Nephron (organoid): Measurements from ENCODE around the gene SHH.

ENCODE experiments used
- H3K27ac Mint-ChIP-seq, 3 experiments: 2 replicates each; pipeline ENCODE4 v1.8.0; 2020; ENCODE audit warnings: mixed read lengths in 3 of 3, mild to moderate bottlenecking in 2 of 3, moderate library complexity in 1 of 3
- H3K27me3 Mint-ChIP-seq: 2 replicates; pipeline ENCODE4 v1.8.0; 2021; ENCODE audit warnings: low read depth, mild to moderate bottlenecking, moderate library complexity, mixed read lengths
- H3K36me3 Mint-ChIP-seq: 2 replicates; pipeline ENCODE4 v1.8.0; 2020; ENCODE audit warnings: low read depth, mixed read lengths
- H3K4me1 Mint-ChIP-seq: 2 replicates; pipeline ENCODE4 v1.8.0; 2020; ENCODE audit warnings: mixed read lengths
- H3K4me3 Mint-ChIP-seq, 3 experiments: 2 replicates each; pipeline ENCODE4 v1.8.0; 2020; ENCODE audit warnings: mild to moderate bottlenecking in 3 of 3, mixed read lengths in 3 of 3, moderate library complexity in 2 of 3
- H3K9me3 Mint-ChIP-seq: 2 replicates; pipeline ENCODE4 v1.8.0; 2020; ENCODE audit warnings: mixed read lengths
- TF ChIP-seq, protein P1 (sequence below), 3 experiments: fragments of 200-600 bp; sonication (generic); IDR thresholded peaks; one replicate each; pipeline ENCODE4 v1.5.0; 2021; ENCODE audit warnings: antibody characterized with exemption in 3 of 3; ENCODE audit not compliant: unreplicated experiment in 3 of 3

The SHH gene

DNA sequence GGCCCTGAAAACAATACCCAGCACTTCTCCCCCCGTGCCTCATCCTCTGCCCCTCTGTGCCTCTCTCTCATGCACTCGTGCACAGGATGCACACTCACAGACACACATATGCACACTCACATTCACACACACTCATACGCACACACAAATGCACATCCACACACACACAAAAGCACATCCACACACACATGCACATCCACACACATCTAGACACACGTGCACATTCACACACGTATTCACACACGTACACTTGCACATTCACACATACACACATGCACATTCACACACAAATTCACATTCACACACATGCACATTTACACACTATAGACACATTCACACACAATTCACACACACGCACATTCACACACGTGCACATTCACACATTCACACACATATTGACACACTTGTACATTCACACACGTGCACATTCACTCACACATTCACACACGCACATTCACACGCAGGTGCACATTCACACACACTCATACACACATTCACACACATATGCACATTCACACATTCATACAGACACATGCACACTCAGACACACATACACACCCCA is 19.2 kb downstream of the SHH start:
- Mint-ChIP-seq H3K27me3 (peaks cover 39% of the 10 kb centered on the region), H3K27ac (no peak overlapping the region), H3K9me3 (peaks cover 4% of the 10 kb centered on the region), H3K4me1 (no peaks in the 10 kb centered on the region), H3K36me3 (no peaks in the 10 kb centered on the region), H3K4me3 (no peak overlapping the region)
- TF ChIP-seq, protein P1, sequence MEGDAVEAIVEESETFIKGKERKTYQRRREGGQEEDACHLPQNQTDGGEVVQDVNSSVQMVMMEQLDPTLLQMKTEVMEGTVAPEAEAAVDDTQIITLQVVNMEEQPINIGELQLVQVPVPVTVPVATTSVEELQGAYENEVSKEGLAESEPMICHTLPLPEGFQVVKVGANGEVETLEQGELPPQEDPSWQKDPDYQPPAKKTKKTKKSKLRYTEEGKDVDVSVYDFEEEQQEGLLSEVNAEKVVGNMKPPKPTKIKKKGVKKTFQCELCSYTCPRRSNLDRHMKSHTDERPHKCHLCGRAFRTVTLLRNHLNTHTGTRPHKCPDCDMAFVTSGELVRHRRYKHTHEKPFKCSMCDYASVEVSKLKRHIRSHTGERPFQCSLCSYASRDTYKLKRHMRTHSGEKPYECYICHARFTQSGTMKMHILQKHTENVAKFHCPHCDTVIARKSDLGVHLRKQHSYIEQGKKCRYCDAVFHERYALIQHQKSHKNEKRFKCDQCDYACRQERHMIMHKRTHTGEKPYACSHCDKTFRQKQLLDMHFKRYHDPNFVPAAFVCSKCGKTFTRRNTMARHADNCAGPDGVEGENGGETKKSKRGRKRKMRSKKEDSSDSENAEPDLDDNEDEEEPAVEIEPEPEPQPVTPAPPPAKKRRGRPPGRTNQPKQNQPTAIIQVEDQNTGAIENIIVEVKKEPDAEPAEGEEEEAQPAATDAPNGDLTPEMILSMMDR (IDR thresholded peaks at IDR 0.05; ENCODE audit: unreplicated experiment in 3 of 3): no peak

DNA sequence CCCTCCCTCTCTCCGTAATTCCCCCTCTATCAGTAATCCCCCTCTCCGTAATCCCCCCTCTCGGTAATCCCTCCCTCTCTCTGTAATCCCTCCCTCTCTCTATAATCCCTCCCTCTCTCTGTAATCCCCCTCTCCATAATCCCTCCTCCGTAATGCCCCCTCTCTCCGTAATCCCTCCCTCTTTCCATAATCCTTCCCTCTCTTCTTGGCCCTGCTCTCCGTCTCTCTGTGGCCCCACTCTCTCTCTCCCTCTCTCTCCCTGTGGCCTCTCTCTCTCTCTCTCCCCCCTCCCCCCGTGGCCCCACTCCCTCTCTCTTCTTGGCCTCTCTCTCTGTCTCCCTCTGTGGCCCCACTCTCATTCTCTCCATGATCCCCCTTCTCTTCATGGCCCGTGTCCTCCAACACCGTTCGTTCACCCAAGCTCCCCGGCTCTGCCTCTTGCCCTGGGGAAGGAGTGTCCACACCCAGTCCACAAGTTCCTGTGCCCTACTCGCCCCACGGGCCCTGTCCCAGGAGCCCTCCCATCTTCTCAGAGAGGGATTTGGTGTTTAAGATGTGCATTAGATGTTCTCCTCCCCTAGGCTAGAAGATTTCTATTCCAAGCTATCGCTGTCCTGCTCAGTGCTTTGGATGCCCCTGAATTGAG is 19.8 kb downstream of the SHH start:
- Mint-ChIP-seq H3K27ac (no peak overlapping the region), H3K9me3 (peaks cover 4% of the 10 kb centered on the region), H3K4me3 (no peak overlapping the region), H3K4me1 (peaks cover 5% of the 10 kb centered on the region), H3K36me3 (no peaks in the 10 kb centered on the region), H3K27me3 (peaks cover 37% of the 10 kb centered on the region)
- TF ChIP-seq, protein P1 (IDR thresholded peaks at IDR 0.05; ENCODE audit: unreplicated experiment in 3 of 3): no peak

DNA sequence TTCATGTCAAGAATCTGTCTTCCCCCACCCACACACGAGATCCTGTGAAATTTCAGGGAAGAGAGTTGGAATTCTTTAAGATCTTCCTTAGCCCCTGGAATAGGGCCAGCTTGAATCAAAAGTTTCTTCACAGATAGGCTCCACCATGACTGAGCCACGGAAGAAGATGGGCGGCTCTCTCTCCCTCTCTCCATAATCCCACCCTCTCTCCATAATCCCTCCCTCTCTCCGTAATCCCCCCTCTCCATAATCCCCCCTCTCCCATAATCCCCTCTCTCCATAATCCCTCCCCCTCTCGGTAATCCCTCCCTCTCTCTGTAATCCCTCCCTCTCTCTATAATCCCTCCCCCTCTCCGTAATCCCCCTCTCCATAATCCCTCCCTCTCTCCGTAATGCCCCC is 20.4 kb downstream of the SHH start:
- Mint-ChIP-seq H3K36me3 (no peaks in the 10 kb centered on the region), H3K9me3 (peaks cover 4% of the 10 kb centered on the region), H3K27me3 (peaks cover 36% of the 10 kb centered on the region), H3K4me3 (no peak overlapping the region), H3K4me1 (peaks cover 5% of the 10 kb centered on the region), H3K27ac (no peak overlapping the region)
- TF ChIP-seq, protein P1 (IDR thresholded peaks at IDR 0.05; ENCODE audit: unreplicated experiment in 3 of 3): no peak

DNA sequence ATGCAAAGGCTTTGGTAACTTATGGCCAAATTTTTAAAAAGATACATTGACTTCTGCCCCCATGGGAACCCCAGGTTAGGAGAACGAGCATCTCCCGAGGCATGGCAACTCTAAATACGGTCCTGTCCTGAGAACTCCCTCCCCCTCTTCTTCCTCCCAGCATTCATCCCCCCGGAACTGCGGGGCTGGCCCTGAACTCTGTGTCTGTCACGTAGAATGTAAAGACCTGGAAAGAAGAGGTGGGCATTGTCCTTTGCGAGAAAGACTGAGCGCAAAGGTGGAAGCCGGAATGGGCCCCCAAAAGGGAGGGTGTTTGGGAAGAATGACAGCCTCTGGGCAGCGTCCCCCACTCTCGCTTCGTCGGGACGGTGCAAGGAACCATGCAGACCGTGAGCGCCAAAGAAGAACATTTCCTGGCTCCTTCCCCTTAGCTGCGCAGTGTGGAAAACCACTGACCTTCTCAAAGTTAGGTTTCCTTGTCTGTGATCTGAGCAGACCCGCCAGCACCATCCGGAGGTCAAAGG is 21.0 kb downstream of the SHH start:
- H3K4me3 Mint-ChIP-seq: no peak overlapping the region
- peaks cover 4% of the 10 kb centered on the region for H3K9me3 Mint-ChIP-seq
- H3K27ac Mint-ChIP-seq: no peak overlapping the region
- peaks cover 33% of the 10 kb centered on the region for H3K27me3 Mint-ChIP-seq
- peaks cover 5% of the 10 kb centered on the region for H3K4me1 Mint-ChIP-seq
- H3K36me3 Mint-ChIP-seq: no peaks in the 10 kb centered on the region
- TF ChIP-seq, protein P1 (IDR thresholded peaks at IDR 0.05; ENCODE audit: unreplicated experiment in 3 of 3): no peak

DNA sequence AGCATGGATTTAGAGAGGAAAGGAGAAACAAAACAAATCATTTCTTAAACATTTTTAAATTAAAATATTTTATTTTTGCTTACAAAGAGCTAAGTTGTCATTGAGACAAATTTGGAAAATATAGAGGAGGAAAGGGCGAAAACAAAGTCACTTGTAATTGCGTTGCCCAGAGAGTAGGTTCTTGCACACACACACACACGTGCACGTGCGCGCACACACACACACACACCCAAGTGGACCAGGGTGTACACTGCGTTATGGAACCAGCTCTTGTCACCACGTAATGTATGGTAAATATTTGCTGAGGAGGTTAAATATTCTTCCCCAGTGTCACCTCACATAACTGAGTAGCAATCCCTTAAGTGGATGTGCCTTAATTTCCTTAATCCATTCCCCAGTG is 21.6 kb downstream of the SHH start:
- Mint-ChIP-seq H3K27me3 (peaks cover 33% of the 10 kb centered on the region), H3K27ac (no peak overlapping the region), H3K4me3 (no peak overlapping the region)

More for the DNA sequence above, 21.6 kb downstream of the SHH start:
- peaks cover 5% of the 10 kb centered on the region for H3K4me1 Mint-ChIP-seq
- TF ChIP-seq, protein P1 (IDR thresholded peaks at IDR 0.05; ENCODE audit: unreplicated experiment in 3 of 3): no peak
- H3K36me3 Mint-ChIP-seq: peaks cover 5% of the 10 kb centered on the region
- H3K9me3 Mint-ChIP-seq: peaks cover 4% of the 10 kb centered on the region
